ENCODE results near the gene BBS1.
"Not testable (repeated sequence)": the region's sequence is repeated elsewhere in the genome, so short reads cannot be mapped to it uniquely, and the experiment has no call there.

The BBS1 gene

DNA sequence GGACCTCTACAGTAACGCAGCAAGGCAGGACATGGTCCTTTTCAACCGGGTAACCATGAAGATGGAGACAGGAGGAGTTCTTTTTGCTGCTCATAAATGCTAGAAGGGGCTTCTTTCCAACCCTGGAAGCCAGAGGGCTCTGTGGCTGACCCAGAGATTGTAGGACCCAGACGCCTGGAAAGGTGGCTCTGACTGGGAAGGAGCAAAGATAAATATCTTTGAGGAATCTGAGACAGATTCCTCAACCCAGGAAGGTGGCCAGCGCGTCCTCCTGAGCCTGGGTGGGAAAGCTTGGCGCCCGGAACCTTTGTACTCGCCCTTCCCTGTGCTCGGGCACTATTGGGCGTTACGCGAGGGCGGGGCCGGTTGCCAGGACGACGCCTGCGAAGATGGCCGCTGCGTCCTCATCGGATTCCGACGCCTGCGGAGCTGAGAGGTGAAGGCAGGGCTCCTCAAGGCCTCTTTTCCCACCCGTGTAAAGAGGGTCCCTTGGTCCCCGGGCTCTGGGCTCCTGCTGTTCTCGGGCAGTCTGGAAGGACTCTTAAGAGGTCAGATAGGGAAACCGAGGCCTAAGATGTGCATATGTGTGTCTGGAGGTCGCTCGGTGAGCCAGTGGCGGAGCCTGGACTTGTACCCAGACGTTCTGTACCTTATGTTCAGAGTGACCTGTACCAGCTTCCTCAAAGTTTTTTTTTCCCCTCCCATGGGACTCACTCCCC lies at the start of gene BBS1:
TSS of gene BBS1 (plus strand) at position 365 of the 719 bp plus-strand sequence. CDS start at position 390, 25 bp downstream.
- peak; percentile 87 for DNase-seq

DNA sequence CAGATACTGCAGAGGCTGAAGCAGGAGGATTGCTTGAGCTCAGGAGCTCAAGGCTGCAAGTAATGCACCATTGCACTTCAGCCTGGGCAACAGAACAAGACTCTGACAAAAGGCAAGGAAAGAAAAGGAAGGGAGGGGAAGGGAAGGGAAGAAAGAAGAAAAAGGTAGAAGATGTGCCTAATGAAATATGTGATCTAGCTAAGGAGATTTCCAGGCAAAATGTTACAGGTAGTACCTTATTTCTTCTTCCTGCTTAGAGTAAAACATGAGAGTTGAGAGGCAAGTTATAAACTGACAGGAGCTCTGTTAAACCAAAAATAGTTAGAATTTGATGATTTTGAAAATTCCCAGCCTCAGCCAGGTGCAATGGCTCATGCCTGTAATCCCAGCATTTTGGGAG lies 48.4 kb upstream of the BBS1 start:
- no peak for DNase-seq

DNA sequence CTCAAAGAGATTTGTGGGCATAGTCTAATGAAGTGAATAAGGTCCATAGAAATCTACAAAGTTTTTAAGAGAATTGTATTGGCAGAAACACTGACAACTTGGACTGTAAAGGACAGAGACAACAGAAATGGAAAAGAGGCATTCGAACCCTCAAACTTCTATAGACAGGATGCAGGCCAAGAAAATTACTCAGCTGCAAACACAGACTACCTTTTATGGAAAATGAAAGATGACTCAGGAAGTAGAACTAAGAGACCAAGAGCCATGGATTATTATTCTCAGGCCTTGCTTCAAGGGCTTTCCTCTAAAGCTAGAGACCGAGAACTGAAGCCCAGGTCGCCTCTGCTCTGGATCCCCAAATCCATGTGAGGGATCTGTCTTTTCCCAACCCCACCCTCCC lies 47.5 kb upstream of the BBS1 start:
- DNase-seq = no peak

DNA sequence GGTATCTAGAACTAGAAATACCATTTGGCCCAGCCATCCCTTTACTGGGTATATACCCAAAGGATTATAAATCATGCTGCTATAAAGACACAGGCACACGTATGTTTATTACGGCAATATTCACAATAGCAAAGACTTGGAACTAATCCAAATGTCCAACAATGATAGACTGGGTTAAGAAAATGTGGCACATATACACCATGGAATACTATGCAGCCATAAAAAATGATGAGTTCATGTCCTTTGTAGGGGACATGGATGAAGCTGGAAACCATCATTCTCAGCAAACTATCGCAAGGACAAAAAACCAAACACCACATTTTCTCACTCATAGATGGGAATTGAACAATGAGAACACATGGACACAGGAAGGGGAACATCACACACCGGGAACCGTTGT lies 46.3 kb upstream of the BBS1 start:
- DNase-seq = not testable (repeated sequence)

DNA sequence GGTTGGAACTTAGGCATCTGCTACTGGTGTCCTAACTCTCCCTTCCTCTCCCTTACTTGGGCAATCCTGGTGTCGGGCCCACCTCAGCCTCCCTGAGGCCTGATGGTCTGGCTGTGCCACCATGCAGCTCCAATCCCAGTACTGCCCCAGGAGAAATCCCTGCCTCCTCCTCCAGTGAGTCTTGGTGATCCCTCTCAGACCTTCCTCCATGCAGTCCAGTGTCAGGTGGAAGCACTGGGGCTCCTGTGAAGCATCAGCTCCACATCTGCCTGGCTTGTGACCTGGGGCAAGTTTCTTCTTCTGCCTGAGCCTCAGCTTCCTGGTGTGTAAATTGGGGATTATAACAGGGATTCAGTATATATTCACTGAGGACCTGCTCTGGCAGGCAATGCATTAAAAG lies 45.5 kb upstream of the BBS1 start:
- no peak for DNase-seq

DNA sequence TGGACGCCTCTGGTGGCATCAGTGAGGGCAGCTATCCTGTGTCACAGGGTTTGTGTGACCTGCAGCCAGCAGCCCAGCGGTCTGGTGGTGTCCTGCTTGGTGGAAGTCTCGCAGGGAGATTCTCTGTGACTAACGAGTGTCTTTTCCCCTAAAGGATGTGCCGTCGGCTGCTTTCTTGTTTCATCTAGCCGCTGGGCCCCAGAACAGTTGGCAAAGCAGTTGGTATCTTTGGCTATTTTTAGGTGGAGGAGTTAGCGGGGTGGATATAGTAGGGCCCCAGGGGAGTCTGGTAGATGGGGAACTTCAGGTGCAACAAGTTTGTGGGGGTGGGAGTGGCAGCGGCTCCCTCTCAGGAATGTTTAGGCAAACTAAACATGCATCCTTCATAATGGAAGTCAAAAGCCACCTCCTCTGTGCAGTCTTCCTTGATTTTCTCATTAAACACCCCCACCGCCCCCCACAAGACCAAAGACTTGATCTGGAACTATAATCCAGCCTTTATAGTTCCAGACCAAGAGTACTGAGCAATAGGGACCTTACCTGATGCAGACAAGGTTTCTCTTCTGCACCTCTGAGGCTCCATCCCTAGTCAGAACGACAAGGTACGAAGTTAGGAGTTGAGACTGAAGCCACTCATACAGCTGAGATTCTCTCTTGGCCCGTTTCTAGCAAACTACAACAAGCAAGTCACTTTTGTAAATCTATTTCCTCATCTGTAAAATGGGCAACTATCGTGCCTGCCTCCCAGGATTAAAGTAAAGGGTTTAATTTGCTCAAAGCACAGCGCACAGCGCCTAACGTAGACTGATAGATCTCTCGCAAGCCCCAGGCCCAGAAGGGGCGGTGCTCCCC lies 44.8 kb upstream of the BBS1 start:
- DNase-seq = no peak

DNA sequence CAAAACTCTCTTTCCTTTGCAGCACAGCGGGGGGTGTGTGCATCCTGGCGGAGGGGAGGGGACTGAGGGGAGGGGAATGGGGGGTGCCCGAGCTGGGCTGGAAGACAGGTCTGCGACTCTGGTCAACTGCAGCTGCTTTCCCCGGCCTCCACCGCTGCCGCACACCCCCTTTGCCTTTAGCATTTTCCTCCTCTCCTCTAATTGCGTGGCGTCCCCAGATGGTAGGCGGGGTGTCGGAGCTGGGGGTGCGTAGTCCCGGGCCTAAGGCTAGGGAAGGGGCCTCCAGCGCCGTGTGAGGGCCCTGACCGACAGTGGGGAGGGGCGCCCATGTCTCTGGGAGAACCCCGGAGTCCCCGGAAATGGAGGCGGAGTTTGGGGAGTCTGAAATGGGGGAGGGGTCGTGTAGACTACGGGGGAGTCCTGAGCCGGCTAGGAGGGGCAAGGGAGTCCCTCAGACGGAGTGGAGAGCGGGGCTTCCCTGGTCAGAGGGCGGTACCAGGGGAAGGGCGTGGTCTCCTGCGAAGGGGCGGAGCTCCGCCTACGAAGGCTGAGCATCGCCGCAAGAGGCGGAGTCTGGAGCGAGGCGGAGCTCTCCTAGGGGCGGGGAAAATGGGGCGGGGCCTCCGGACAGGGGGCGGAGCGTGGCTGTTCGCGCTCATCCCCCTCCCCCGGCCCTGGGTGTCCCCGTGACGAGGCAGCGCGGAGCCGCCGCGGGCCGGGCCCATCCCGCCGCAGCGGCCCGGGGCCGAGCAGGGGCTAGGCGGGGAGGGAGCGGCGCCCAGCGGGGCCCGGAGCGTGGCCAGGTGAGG lies 44.0 kb upstream of the BBS1 start, which contains the start of gene PELI3:
TSS of gene PELI3 (plus strand) at position 681 of the 809 bp plus-strand sequence. CDS start 1,224 bp downstream, outside the sequence.
- peak; percentile 88 for DNase-seq

DNA sequence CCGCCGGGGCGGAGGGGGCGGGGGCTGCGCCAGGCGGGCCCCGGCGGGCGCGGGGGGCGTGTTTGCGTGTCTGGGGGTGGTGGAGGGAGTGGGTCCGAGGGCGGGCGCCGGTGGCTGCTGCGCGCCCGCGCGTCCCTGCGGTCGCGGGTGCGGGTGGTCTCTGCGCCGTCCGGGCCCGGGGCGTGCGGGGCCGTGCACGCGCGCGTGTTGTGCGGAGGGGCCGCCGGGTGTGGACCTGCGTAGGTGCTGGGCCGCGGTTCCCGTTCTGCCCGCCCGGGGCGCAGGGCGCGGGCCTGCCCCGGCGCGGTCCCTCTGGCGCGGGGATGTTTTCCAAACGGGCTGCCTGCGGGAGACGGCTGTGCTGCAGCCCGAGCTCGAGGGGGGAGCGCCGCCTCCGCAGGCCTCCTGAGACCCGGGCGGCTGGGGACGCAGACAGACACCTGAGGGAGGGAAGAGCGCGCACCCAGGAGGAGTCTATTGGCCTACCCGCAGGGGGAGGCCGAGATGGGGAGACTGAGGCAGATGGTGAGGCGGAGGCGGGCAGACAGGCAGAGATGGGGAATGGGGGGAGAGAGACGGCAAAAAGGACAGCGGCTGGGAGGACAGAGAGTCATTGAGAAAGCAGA lies 43.3 kb upstream of the BBS1 start:
- peak; percentile 42 for DNase-seq

DNA sequence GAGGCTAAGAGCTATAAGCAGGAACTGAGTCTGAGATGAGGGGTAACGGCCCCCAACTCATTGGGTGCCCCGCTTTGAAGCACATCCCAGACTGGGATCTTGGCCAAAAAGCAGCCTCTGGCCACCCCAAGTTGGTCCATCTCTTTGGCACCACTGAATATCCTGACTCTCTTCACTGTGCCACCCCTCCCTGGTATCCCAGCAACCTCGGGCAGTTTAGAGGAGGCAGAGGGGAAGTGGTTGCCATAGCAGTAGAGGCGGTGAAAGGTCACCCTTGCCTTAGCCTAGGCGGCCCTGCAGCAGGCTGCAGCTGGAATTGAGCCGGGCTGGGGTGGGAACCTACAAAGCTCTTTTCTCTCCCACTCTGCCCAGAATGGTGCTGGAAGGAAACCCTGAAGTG lies 42.7 kb upstream of the BBS1 start:
- no peak for DNase-seq

DNA sequence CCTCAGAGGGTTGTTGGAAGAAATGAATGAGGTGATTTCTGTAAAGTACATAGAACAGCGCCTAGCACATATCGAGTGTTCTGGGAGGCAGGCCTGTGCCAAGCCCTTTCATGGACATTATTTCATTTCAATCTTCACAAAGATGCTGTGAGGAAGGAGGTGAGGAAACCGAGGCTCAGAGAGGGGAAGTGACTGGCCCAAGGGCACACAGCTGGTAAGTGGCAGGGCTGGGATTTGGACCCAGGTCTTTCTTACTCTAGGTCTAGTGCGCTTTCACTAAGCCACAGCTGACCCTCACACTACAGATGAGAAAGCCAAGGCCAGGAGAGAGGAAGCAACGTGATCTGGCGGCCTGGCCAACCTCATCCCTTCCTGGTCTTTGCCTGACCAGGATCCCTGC lies 41.7 kb upstream of the BBS1 start:
- DNase-seq = no peak

DNA sequence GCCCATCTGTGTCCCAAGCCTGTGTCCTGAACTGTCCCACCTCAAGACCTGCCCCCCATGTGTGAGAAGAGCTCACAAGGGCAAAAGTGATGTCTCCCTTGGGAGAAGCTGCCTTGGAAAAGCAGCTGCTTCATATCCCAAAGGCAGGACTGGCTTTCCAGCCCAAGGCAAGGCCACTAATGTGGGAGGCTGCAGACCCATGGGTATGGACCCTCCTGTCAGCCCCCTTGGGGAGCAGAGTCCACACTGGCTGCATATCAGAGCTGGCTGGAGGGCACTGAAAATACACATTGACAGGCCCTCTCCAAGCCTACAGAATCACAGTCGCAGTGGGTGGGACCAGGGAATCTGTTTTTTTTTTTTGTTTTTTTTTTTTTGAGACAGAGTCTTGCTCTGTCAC lies 41.0 kb upstream of the BBS1 start:
- no peak for DNase-seq

DNA sequence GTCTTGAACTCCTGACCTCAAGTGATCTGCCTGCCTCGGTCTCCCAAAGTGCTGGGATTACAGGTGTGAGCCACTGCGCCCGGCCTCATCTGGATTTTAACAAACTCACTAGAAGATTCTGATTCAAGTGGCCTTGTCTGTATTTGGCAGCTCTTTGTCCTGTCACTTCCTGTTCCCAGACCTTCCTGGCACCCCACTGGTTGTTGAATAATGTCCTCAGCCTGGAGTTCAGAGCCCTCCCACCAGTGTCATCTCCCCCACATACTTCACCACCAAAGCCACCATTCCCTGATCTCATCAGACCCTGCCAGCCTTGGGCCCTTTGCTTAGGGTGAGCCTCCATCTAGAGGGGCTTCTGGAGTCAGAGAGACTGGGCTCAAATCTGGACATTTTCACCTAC lies 40.4 kb upstream of the BBS1 start:
- DNase-seq = no peak

DNA sequence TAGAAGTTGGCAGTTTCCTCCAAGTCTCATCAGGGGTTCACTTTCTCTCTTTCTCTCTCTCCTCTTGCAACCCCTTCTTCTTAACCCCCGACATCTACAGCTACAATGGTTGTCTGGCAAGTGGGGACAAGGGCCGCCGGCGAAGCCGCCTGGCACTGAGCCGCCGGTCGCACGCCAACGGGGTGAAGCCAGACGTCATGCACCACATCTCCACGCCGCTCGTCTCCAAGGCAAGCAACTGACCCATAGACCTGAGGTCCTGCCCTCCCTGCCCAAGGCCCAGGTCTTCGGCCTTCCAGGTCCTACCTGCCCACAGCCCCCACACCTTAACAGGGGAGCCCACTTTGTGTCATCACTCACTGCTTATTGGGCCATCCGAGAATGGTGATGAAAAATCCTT lies 39.3 kb upstream of the BBS1 start:
- DNase-seq = no peak

DNA sequence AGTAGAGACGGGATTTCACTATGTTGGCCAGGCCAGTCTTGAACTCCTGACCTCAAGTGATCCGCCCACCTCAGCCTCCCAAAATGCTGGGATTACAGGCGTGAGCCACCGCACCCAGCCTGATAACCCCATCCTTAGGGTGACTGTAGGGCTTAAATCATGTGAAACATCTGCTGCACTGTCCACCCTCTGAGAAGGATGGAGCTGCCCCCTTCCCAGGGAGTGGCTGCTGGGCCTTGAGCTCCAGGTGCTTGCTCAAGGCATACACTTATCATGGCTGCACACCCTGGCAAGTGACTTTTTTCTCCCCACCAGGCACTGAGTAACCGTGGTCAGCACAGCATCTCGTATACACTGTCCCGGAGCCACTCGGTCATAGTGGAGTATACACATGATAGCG lies 38.4 kb upstream of the BBS1 start:
- DNase-seq = no peak

DNA sequence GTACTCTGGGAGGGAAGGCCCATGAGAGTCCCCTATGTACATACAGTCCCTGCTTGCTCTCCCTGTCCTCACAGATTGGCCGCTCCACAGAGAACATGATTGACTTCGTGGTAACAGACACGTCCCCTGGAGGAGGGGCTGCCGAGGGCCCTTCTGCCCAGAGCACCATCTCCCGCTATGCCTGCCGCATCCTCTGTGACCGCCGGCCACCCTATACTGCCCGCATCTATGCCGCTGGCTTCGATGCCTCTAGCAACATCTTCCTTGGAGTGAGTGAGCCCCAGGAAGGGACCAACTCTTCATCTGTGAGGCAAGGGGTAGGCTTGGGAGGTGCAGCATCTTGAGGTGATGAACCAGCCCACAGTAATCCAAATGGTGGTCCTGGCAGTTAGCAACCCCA lies 37.3 kb upstream of the BBS1 start:
- DNase-seq = no peak

DNA sequence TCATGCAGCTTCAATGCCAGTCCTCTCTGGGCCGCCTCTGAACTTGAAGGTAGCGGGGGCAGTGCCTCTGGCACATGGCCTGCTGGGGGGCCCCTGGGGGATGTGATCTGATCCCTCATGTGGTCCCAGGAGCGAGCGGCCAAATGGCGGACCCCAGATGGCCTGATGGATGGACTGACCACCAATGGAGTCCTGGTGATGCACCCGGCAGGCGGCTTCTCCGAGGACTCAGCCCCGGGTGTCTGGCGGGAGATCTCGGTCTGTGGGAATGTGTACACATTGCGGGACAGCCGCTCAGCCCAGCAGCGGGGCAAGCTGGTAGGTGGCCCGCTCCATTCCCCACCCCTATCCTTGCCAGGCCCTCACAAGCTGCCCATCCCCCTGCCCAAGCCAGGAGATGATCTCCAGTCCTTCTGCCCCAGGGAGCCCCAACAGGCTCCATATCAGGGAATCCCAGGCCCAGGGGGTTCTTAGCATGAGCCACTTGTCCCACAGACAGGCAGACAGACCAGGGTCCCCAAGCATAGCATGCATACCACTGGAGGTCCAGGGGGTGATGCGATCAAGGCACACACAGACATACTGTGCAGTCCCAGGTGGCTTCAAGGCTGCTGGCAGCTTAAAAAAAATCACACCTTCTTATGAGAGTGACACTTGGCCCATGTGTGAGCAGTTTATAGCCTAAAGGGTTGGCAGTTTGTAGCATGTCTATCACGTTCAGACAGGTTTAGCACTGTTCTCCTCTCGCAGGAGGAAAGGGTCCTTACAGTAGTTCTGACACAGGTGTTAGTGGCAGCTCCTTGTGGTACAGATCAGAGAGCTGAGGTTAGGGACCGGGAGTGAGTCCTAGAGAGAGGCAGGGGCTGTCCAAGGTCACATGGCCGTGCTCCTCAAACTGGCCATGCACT lies 36.6 kb upstream of the BBS1 start:
- DNase-seq = no peak

DNA sequence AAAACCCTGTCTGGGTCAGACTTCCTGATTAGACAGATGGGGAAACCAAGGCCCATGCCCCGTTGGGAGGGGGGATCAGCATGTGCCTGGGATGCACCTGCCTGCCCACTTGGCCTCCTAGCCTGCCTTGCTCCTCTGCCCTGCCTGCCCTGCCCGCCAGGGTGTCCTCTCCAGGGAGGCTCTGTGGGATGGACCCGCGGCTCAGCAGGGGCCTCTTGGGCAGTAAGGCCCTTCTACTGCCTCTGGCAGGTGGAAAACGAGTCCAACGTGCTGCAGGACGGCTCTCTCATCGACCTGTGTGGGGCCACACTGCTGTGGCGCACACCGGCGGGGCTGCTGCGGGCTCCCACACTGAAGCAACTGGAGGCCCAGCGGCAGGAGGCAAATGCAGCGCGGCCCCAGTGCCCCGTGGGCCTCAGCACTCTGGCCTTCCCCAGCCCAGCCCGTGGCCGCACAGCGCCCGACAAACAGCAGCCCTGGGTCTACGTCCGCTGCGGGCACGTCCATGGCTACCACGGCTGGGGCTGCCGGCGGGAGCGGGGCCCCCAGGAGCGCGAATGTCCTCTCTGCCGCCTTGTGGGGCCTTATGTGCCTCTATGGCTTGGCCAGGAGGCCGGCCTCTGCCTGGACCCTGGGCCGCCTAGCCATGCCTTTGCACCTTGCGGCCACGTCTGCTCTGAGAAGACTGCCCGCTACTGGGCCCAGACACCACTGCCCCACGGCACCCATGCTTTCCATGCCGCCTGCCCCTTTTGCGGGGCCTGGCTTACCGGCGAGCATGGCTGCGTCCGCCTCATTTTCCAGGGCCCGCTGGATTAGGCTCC lies 34.9 kb upstream of the BBS1 start:
- DNase-seq = no peak

DNA sequence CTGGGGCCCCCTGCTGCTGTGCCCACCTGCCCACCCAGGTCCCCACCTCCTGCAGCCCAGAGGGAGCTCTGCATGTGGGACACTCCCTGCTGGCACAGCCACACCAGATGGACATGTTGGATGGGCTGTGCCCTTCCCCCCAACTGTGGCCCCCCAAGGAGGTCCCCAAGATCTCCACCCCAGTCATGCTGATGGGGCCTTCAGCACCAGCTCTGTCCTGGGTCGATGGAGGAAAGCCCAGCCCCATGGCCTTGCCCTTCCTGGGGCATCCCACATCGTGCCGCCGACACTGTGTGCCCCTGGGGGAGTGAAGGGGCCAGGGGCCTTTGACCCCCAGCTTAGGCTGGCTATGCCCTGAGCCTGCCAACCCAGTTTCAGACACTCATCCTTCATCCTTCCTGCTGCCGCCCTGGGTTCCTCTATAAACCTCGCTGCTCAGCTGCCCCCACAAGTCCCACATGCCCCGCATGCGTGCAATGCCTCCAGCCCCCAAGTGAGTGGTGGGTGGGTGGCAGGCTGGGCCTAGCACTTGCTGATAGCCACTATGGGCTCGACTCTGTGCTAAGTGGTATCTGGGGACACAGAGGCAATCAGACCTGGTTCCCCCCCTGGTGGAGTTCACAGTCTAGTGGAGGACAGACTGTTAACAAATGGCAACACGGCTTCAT lies 34.1 kb upstream of the BBS1 start:
- DNase-seq = no peak

DNA sequence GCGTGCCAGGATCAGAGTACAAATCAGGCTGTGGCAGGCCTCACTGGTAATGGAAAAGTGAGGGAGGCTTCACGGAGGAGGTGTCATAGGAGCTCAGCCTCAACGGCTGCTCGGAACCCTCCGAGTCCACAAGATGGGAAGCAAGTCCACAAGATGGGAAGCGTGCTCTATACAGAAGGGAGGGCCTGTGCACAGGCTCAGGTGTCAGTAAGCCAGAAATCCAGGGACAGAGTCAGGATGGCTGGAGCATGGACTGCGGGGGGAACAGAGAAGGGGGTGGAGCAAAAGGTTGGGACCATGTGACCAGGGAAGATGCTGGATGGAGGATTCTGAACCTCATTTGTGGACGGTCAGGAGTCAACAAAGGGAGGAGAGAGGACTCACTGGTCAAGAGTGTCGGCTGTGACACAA lies 33.6 kb upstream of the BBS1 start:
- no peak for DNase-seq

All from NCI-H2171 (cell line).